HG03196 (cell line): ENCODE measurements around the gene PPAT.
A peak's percentile ranks its signal among the peaks of the same experiment; 100 is the strongest.
"Not testable (repeated sequence)": the region's sequence is repeated elsewhere in the genome, so short reads cannot be mapped to it uniquely, and the experiment has no call there.

Source experiments
- ATAC-seq: cut with Tn5 transposase; IDR thresholded peaks from one replicate; pipeline ENCODE4 v1.9.1; 2021; ENCODE audit not compliant: unreplicated experiment

Gene PPAT

GRCh38 chr4:56435140-56435926, at the start of gene PPAT:
Gene PPAT, minus strand, starts transcription at chr4:56435615. Its CDS starts 138 bp downstream, at chr4:56435477.
- peak; percentile 76 for ATAC-seq

DNA sequence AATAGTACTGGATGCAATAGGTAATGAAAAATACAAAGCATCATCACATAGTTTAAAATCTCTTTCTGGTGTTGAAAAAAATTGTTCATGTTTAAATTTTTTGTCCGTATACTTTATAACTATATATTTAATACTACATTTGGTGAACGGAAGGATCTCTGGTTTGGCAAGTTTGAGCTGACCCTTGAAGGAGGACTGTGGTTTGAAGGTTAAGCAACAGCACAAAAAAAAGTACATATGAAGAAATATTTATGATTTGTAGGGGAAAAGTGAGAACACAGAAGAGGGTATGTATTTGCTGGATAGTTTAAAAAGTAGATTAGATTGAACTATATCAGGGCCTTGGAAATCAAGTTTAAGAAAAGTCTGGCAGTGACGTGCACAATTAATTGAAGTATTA, 45.3 kb upstream of the PPAT start:
- no peak for ATAC-seq

GRCh38 chr4:56477192-56477702, 41.8 kb upstream of the PPAT start:
- ATAC-seq, result no peak

- no peak for ATAC-seq
These were observed 40.5 kb upstream of the PPAT start for GRCh38 chr4:56475917-56476316.

DNA sequence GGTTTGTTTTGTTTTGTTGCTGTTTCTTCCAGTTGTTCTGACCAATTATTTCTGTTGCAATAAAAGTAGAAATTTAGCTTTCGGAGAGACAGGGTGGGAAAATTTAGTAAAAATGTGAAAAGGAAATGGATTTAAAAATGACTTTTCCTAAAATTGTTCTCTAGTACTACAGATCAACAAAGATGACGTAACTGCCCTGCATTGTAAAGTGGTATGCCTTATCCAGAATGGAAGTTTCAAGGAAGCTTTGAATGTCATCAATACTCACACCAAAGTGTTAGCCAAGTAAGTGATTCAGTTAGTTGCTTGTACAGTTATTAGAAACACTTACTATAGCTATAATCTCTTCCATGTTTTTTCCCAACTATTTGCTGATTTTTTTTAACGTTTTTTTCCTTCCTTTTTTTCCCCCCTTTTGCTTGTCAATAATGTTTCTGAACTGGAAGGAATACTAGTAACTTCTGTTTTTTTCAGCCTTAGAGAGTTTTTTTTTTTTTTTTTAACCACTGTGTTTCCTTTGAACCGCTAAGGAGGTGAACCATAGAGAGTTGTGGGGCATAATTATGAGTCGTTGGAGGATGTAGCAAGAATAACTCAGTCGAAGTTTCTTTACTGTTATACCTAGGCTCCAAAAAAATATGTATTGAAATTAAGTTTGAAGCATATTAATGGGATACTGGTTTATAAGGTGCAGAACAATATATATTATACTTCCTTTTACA, 34.2 kb upstream of the PPAT start:
- ATAC-seq, result no peak

DNA sequence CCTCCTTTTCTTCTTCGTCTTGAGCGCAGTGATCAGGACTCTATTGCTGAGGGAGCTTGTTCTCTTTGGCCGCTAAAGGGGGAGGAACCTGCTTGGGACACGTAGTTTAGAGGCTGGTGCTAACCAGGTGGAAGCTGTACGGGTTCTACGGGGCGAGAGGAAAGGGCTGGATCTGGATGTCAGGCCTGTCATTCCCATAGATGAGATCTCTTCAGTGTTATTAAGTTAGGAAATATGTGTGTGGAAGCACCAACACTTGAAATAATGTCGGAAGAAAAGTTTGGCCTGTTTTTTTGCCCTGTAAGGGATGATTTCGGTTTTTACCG, 32.6 kb upstream of the PPAT start:
- ATAC-seq, result peak; percentile 49

GRCh38 chr4:56467284-56468096, 32.1 kb upstream of the PPAT start, which contains the start of gene SRP72:
Gene SRP72, plus strand, starts transcription at chr4:56467617. Its CDS starts 19 bp downstream, at chr4:56467636.
- peak; percentile 95 for ATAC-seq

DNA sequence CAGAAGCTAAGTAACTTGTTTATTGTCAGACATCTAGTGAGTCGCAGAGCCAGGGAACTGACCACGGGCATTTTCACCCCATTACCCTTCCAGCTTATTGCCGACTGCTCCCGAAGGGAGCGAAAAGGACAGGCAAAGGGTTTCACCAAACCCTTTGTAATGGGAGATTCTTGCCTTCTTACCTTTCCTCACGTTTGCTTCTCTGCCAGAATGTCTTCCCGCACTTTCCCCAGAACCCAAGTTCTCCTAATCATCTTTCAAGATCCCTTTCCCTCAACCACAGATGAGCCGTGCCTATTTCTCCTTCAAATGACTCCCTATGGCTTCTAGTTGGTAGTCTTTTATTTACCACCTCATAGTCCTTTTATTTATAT, 31.5 kb upstream of the PPAT start:
- no peak for ATAC-seq

DNA sequence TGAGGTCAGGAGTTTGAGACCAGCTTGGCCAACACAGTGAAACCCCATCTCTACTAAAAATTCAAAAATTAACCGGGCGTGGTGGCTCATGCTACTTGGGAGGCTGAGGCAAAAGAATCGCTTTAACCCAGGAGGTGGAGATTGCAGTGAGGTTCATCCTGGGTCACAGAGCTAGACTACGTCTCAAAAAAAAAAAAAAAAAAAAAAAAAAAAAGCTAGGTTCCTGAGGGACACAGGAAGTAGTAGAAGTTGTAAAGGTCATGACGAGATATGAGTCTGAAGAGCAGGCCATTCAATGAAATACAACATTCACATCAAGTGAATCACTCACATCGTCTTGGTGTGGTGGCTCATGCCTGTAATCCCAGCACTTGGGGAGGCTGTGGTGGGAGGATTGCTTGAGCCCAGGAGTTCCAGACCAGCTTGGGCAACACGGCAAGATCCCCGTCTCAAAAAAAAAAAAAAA, 30.9 kb upstream of the PPAT start:
- not testable (repeated sequence) for ATAC-seq

DNA sequence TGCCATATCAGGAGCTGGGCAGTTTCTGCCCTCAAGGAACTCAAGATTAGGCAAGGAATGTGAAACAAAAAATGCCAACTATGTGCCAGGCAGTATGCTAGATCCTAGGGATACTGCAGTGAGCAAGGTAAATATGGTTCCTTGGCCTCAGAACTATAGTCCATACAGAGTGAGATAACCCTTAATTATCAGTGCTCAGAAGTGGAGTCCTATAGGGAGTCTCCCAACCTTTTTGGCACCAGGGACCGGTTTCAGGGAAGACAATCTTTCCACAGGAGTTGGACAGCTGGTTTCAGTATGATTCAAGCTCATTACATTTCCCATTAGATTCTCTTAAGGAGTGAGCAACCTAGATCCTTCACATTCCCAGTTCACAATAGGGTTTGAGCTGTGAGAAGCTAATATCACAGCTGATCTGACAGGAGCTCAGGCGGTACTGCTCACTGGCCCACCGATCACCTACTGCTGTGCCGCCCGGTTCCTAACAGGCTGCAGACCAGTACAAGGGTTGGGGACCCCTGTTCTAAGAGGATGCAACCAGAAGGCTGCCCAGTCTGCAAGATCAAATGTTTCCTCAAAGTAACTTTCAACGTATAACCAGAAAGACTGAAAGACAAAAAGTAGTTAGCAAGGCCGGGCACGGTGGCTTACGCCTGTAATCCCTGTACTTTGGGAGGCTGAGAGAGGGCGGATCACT, 30.3 kb upstream of the PPAT start:
- no peak for ATAC-seq

- ATAC-seq, result no peak
These were observed 29.2 kb upstream of the PPAT start for GRCh38 chr4:56464581-56464980.

GRCh38 chr4:56463711-56464110, 28.3 kb upstream of the PPAT start:
- ATAC-seq, result no peak

DNA sequence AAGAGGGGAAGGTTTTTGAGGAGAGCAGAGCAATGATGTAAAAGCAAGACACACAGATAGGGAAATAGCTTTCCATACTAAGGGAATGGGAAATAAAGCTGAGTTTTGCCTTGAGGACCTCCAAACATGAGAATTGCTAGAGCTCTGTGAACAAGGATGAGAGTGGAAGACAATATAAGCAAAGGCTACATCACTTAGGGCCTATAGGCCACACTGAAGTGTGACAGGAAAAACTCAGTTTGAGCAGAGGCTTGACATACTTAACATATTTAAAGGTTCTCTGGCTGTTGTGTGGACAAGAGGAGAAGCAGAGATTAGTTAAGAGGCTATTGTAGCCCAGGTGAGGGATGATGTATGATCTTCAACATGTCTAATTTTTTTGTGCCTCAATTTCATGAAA, 26.7 kb upstream of the PPAT start:
- no peak for ATAC-seq

DNA sequence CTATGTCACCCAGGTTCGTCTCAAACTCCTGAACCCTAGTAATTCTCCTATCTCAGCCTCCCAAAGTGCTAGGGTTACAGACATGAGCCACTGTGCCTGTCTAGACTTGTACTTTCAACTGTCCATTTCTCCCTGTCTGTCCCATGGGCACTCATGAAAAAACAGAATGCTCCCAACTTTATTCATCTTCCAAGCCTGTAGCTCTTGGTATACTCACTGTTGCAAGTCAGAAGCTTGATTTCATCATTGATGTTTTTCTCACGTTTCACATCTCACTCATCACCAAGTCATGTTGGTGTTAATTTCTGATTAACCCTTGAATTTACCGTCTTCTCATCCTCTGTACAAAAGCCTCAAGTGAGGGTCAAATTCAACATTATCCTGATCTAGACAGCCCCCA, 24.7 kb upstream of the PPAT start:
- ATAC-seq, result no peak

GRCh38 chr4:56450342-56450741, 14.9 kb upstream of the PPAT start:
- ATAC-seq, result no peak

- ATAC-seq, result not testable (repeated sequence)
These were observed 14.1 kb upstream of the PPAT start for GRCh38 chr4:56449475-56449874.

DNA sequence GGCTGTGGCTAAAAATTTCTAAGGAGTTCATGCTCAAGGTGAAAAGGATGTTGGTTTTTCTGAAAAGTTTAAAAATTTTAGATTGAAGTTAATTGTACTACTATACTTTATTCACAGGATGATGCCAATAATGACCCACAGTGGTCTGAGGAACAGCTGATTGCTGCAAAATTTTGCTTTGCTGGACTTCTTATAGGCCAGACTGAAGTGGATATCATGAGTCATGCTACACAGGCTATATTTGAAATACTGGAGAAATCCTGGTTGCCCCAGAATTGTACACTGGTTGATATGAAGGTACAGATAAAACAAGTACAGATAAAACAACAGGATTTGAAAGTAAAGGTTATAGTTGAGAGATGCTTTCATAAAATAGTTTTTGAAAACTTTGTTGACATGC, 12.9 kb upstream of the PPAT start:
- no peak for ATAC-seq

DNA sequence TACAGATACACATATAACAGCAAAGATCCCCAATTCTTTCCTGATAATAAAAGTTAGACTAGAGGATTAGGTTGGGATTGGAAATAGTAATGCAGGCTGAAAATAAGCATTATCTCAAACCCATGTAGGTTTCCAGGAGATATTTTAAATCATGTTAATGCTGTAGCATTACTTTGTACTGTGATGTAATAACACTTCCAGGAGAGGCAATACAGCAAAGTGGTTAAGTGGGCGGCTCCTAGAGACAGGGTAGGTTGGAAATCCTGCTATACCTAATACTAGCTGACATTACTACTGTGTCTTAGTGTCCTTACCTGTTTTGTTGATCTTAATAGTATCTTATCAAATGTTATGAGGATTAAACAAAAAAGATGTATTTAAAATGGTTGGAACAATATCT, 10.3 kb upstream of the PPAT start:
- ATAC-seq, result no peak

DNA sequence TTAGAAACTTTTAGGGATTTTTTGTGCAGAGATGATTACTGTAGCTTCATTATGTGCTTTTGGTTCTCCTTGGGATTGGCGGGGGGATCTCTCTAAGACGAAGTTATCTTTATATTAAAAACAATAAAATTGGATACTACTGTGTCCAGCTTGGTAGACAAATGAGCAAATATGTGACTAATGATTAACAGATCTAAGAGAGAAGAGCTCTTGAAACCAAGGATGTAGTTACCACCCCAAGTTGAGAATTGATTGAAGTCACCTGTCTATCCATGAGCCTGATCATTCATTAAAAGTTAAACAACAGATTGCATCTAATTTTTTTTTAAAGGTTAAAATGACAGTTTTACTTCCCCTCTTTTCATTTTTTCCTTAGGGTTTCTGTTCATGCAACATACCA, 9.3 kb upstream of the PPAT start:
- no peak for ATAC-seq

GRCh38 chr4:56440983-56441382, 5.6 kb upstream of the PPAT start:
- ATAC-seq, result no peak

DNA sequence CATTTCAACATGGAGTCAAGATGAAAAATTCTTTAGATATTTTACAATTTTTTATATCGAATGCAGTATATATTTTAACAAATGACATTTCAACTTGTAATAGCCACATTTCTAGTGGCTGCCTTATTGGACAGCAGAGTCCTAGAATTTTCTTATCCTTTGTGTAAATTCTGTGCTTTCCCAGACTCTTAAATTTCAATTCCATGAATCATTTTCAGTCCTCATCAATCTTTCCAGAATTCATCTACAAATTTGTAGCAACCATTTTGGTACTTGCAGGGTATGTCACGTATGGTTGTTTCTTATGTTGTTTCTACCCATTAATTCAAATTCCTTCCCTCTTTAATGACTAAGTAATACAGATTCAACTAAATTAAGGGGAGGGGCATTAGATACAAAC, 3.4 kb upstream of the PPAT start:
- no peak for ATAC-seq
